LHCN-M2 (cell line): ENCODE measurements around the gene ENOX1. TPM values are rescaled to one million over a fixed set of nuclear protein-coding genes. Genes with fewer than 3 reads are reported as not detected.

ENCODE experiments used
- DNase-seq: peaks from one replicate; pipeline ENCODE4 v3.0.0-alpha.2; 2012; ENCODE audit warnings: low read depth
- total RNA-seq: library from RNA; depleted of rRNA; stranded (reverse); fragments of >200 nt; gene quantifications from 2 replicates; pipeline ENCODE4 v1.2.3, GENCODE V29; 2014

The ENOX1 gene
- total RNA-seq, 1 experiment from 2014 or later: 7.7 TPM

DNA sequence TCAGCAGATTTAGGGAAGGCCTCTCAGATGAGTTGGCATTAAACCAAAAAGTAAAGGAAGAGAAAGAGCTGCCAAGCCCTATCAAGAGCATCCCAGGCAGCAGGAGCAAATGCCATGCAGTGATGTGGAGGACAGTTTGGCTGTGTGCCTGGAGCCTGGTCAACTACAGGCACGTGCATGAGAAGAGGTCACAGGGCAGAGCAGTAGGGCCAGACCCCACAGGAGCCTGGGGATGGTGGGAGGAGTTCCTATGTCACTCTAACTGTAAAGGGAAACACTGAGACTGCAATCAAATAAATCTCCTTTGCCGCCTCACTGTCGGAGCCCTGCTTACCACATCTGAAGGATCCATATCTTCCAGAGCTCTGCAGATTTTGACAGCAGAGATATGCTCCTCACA, 240.5 kb downstream of the ENOX1 start:
- DNase-seq: no peak

DNA sequence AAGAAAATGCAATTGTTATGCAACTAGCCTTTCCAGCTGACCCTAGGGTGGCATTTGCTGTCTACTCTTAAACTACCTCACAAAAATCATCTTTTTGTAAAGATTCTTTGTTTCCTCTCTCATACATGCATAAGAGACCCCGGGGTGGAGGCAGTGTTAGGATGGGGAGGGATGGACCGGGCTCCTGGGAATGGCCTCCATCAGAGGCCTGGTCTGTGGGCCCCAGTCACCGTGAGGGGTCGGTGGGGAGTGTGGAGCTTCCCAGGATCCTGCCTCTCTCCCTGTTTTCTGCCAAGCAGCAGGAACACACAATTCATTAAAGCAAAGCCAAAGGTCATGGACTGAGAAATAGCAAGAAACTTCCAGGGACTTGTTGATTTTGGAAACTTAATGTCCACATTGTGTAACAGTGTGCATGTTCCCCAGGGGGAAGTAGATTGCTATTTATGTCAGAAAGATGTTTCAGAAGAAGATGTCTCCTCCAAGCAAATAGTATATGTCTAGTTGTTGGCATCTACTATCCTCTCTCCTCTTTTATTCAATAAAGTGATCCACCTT, 241.4 kb downstream of the ENOX1 start:
- DNase-seq: peak; percentile 18

DNA sequence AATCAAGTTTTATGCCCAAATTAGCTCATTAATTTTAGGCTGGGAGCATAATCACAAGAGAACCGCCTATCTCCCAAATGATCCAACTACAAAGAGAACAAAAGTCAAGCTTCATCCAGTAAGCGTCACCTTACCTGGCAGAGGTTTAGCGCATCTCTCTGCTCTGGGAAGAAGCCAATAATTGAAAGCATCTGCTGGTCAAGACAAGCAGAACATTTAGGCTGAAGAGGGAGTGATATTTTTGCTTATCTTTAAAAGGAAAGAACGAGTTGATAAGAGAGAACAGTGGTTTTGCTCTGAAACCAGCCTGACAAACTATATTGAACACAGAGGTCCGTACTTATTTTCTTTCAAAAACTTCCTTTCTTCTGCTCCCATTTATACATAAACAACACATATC, 242.1 kb downstream of the ENOX1 start:
- no peak for DNase-seq

DNA sequence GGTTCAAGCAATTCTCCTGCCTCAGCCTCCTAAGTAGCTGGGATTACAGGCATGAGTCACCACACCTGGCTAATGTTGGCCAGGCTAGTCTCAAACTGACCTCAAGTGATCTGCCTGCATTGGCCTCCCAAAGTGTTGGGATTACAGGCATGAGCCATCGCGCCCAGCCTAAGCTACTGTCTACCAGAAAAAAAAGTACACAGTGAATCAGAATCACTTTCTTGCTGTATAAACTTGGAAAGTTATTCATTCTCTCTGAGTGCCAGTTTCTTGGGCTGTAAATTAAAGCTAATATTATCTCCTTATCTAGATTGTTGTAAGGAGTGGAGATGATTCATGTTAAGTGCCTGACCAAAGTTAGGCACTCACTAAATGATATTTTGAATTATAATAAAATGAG, 242.8 kb downstream of the ENOX1 start:
- peak; percentile 39 for DNase-seq

DNA sequence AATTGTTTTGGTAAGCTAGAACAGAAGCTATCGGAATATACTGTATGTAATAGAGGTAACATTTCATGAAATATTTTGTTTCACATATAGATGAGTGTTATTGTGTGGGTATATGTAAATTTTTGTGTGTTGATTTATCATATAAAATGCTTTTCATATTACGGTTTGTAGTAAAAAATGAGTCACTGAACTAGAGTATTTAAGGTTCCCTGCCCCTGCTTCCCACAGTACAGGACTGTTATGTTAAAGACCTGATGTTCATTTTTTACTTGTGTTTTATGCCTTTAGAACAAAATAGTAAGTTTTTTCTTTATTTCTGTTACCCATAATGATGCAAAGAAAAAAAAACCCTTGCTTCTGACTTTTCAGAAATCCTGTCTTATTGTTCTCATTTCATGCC, 243.4 kb downstream of the ENOX1 start:
- DNase-seq: no peak

DNA sequence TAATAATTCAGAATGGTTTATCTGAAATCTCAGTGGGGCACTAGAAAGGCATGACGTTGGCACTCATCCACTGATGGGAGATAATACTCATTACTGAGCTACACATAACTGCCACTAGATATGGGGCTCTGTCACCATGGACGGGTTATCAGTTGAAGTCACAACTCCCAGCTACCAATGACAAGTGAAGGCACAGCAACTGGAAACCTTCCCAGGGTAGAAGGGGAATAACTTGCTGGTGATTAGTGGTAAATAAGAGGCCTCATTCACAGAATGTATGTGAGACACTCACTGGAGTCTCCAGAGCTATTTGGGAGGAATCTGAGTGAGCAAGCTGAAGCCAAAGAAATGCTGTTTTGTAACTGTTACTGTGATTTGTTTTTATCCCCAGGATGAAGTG, 249.6 kb downstream of the ENOX1 start:
- no peak for DNase-seq

DNA sequence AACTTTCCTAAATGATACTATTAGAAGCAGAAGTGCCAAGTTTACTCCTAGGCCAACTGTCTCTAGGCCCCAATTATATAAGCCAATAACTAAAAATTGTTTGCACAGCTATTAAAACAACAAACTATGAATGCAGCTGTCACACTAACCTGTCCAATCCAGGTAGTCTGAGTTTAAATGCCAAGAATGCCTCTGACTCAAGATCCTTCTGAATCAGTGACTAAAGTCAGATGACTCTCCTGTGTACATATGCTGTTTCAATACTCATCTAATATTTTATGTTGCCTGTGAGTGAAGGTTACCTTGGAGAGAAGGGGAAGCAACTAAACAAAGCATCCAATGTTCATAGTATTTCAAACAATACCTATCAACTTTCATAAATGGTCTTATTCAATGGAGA, 257.0 kb downstream of the ENOX1 start:
- no peak for DNase-seq

DNA sequence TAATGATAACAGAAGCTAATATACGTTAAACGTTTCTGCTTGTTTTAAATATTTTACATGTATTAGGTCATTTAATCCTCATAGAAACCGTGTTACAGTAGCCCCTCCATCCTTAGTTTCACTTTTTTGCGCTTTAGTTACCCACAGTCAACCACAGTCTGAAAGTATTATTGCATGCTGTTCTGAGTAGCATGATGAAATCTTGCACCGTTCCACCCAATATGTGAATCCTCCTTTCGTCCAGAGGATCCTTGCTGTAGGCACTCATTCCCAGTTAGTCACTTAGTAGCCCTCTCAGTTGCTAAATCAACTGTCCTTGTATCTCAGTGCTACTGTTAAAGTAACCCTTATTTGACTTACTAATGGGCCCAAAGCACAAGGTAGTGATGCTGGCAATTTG, 257.8 kb downstream of the ENOX1 start:
- DNase-seq: no peak

DNA sequence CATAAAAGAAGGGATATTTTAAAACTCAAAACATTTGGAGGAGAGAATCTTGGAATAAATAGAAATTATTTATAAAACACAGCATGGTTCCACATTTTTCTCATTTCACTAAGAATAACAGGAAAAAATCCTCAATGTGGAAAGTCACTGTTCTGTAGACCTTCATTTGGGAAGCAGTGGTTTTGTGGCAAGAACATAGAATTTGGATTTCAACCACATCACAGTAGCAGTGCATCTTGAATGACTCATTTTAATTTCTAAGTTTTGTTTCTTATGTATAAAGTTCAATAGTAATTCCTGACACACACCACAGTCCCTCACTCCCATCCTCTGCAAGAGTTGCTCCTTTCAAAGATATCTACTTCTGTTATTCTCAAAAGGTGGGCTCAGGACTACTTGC, 264.0 kb downstream of the ENOX1 start:
- DNase-seq: peak; percentile 81

DNA sequence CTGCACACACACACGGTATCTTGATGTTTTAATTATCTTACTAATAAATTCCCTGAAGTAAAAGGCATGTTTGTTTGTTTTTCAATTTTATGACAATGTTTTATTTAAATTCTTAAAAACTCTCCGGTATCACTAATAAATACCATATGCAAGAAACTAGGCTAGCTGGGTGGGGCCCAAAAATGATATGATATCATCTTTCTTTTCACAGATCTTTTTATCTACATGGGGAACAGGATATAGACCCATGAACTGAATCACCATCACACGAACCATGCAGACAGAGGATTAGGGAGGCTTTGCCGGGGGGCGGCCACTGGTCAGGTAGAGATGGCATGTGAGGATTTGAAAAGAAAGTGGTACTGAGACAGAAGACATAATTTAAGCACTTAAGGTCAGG, 266.4 kb downstream of the ENOX1 start:
- DNase-seq: no peak

DNA sequence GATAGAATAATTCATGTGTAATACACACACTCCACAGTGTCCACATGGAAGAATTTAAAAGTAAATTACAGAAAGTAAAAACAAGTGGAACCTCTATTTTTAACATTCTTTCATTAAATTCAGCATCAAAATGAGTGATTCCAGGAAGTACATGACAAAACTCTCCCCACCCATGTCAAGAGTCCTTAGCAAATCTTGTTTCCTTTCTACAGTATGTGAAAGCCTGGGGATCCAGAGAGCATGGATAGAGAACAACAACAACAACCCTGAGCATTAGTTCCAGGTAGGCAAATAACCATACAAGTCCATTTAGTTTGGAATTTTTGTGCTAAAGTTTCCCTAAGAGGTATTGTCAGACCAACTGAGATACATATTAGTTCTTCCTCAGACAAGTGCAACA, 267.9 kb downstream of the ENOX1 start:
- no peak for DNase-seq

DNA sequence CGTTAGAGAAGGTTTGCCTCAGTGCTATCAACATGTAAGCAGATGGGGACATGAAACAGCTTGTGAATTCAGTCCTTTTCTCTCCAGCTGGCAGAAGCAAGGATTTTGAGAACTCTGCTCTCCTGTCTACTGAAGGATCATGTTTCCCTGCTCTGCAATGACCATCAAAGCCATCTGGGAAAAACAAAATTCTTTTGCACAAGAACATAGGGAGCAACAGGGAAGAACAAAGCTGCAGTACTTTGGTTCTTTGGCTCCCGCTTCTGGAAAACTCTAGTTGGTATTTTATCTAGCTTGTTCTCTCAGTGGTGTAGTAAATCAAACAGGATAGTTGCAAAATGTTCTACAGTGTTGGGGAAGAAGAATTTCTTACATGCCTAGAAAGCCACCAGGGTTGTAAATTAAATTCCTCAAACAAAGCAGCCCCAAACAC, 270.4 kb downstream of the ENOX1 start:
- peak; percentile 50 for DNase-seq

DNA sequence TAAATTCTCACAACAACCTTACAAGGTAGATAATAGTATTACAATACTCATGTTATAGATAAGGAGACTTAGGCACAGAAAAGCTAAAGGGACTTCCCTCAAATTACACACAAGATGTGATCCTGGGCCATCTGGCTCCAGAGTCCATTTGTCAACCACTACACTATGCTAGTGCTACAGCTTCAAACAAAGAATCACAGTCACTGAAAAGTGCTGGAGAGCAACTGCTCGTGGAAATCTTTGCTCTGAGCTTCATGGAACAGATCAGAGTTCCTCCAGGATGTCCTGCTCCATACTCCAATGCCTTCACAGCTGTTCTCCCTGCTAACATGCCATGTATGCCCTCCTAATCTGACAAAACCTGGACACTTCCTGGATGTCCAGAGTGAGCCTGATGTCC, 271.2 kb downstream of the ENOX1 start:
- DNase-seq: no peak

DNA sequence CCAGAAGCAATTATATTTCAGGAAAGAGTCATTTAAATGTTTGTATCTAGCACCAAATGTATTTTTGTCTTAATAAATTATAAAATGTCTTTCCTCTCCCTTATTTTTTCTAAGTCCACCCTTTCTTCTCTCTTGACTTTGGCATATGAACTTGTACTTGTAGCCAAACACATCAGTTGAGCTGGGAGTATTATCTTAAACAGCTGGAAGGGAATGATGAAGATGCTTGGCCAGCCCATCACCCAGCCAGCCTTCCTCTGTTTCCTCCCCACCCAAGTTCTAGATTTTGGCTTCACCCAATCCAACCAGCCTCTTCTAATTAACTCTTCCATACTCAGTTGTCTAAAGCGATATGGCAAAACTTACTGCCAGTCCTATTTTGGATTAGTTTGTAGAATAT, 272.5 kb downstream of the ENOX1 start:
- no peak for DNase-seq

DNA sequence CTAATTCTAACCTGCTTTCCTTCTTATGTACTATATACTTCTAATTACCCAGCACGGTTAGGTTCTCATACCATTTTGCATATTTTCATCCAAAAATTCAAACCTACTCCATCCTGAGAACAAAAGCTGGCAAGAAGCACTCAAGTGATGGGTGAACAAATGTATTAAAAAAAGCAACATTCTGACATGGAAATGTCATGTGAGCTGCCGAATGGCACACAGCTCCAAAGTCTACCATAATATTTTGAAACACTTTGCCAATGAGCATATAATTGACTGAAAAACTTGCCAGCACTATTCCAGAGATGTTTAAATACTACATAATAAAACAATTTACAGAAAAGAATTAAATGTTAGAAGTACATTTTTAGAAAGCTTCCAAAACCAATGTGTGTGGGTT, 274.6 kb downstream of the ENOX1 start:
- DNase-seq: no peak

DNA sequence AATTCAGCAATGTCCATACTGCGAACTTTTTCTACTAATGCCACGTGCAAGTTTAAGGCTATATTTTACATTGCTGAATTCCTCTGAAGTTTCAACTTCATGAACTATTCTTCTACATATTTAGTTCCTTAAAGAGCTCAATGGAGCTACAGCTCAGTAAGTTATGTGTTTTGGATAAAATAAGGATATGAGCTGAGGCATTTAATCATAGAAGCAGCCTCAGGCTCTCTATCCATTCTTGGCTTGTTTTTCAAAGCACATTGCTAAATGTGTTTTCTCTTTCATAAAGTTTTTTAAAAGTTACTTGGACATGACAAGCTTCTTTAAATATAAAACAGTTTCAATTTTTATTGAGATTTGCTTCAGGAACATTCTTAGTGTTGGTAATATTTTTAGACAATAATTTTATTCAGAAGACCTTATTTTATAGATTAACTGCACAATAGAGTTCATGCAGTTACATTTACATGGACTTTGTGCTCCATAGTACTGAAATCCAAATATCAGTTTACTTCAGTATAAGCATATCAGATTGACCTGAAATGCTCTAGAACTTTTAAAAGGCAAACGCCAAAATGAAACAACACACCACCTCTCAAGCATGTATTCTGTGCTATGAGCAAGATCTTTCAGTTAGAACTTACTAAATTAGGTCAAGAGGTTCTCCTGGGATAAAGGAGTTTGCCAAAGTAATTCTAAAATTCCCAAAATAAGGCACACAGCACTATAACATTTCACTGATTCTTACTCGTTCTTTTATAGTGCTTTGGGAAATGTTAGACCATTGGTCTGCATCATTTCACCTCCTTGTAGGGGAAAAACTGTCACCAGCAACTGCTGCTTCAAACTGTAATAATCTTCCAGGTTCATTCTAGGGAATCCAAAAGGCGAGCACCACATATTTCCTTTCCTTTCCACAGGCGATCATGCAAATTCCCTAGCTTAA, 275.5 kb downstream of the ENOX1 start:
- no peak for DNase-seq

DNA sequence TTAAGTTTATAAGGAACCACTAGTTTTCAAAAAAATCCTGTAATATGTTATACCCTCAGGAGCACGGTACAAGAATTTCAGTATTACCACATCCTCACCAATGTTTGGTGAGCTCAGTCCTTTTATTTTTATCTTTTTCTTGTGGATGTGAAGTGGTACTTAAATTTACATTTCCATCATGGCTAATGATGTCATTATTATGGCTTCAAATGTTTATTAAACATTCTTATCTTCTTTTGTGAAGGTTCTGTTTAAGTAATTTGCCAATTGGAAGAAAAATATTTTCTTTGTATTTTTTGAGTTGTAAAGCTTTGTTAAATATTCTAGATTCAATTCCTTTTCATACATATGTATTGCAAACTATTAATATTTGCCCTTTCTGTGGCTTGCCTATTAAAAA, 291.0 kb downstream of the ENOX1 start:
- DNase-seq: no peak

DNA sequence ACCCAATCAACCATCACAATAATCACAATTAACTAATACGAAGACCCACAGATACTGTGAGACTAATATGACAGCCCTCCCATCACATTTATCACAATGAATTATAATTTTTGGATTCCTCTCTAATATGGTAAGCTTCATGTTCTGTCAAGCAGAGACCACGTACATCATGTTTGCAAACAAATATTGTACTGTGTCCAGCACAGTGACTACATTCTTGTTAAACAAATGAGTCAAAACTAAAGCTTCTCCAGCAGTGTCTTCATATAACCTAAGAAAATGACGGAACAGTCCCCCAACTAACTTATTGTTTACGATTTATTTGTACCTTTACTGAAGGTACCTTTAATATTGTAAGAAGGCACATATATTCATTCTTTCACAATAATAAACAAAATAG, 292.6 kb downstream of the ENOX1 start:
- DNase-seq: no peak

DNA sequence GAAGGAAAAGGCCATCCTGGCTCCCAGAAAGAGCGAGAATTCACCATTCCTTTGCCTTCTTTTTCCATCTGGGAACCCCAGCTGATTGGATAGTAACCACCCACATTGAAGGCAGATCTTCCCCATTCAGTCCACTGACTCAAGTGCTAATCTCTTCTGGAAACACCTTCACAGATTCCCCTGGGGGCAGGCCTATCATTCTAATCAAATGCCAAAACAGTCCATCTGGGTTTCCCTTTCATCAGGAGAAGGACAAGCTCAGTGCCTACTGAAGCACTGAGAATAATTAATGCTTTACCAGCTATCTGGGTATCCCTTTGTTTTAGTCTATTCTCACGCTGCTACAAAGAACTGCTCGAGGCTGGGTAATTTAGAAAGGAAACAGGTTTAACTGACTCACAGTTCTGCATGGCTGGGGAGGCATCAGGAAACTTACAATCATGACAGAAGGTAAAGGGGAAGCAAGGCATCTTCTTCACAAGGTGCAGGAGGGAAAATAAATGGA, 293.2 kb downstream of the ENOX1 start:
- no peak for DNase-seq

DNA sequence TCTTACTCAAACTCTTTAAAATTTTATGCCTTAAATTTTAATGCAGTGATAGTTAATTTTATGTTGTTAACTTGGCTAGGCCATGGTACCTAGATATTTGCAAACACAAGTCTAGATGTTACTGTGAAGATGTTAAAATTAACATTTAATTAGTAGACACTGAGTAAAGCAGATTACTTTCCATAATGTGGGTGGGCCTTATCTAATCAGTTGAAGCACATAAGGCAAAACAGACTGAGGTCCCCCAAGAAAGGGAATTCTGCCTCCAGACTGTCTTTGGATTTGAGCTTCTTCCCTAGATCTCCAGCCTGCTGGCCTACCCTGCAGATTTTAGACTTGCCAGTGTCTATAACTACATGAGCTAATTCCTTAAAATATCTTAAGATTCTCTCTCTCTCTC, 294.0 kb downstream of the ENOX1 start:
- no peak for DNase-seq

DNA sequence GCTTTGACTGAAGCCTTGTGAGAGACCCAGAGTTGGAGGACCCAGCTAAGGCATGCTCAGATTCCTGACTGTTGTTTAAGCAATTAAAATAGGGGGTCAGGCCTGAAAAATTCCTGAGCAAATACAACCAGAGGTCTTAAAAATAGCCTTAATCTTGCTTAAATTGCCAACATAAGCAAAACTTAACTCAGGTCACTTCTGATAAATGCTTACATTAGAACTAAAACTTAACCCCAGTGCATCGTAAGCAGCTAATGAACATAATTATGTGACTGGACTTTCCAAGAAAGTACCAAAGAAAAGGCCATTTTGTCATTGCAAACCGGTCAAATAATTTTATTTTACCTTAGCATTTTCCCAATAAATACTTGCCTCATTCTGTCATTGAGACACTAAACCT, 294.5 kb downstream of the ENOX1 start:
- no peak for DNase-seq

DNA sequence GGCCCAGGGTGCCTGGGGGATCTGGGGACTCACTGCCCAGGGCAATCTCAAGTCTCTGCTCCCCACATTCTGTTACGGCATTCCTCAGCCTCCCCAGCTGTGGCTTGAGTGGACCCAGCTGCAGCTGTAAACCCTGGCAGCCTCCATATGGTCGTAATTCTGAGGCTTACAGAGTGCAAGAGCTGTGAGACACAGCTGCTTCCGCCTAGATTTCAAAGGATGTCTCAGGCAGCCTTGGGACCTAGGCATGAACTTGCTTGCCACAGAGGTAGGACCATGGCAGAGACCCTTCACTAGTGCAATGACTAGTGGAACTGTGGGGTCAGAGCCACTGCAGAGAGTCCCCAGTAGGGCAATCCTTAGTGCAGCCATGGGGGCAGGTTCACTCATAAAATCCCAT, 297.5 kb downstream of the ENOX1 start:
- no peak for DNase-seq

DNA sequence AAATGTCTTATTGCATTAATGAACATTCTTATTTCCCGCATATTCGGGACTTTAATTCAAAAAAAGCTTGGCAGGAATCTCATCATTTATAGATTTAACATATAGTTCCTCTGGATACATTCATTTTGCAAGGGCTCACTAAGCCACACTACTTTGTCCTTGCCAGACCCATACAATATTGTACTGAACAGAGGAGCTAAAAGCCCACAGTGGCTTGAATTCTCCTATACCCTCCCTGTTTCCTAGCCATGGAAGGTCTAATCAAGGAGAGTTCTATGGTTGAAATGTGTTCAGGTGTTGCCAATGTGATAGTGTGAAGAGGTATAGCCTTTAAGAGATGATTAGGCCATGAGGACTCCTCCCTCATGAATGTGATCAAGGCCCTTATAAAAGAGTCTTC, 298.9 kb downstream of the ENOX1 start:
- no peak for DNase-seq
